DND-41 (cell line): ENCODE measurements around the gene MAL.

Experiments used
- ATAC-seq: fragments of 200-7000 bp; cut with Tn5 transposase; 3 replicates; pipeline ENCODE4 v1.9.1; 2021; ENCODE audit warnings: low read depth; ENCODE audit not compliant: insufficient read depth
- DNase-seq: peaks from one replicate; pipeline ENCODE4 v3.0.0-alpha.2; 2020
- H2AFZ ChIP-seq: 2 replicates; pipeline ENCODE4 v1.6.0; 2012; ENCODE audit warnings: low read depth, low read length
- H3K27ac ChIP-seq: 2 replicates; pipeline ENCODE4 v1.5.1; 2012; ENCODE audit warnings: low read length, inconsistent platforms
- H3K27me3 ChIP-seq: fragments of 200-600 bp; sonication (generic); 2 replicates; pipeline ENCODE4 v1.6.0; 2012; ENCODE audit warnings: low read length, mild to moderate bottlenecking, inconsistent platforms; ENCODE audit not compliant: insufficient read depth, poor library complexity
- H3K36me3 ChIP-seq: 2 replicates; pipeline ENCODE4 v1.5.1; 2012; ENCODE audit warnings: low read length, inconsistent platforms; ENCODE audit not compliant: insufficient read depth
- H3K4me1 ChIP-seq: 2 replicates; pipeline ENCODE4 v1.5.1; 2012; ENCODE audit warnings: mild to moderate bottlenecking, low read length; ENCODE audit not compliant: insufficient read depth
- H3K4me2 ChIP-seq: 2 replicates; pipeline ENCODE4 v1.6.0; 2012; ENCODE audit warnings: mild to moderate bottlenecking, moderate library complexity, low read length, inconsistent platforms; ENCODE audit not compliant: insufficient read depth
- H3K4me3 ChIP-seq, 2 experiments: fragments of 200-600 bp in 1 of 2; shearing (Covaris generic) in 1 of 2; 2 replicates each; pipeline ENCODE4 v1.5.1; 2012 to 2016; ENCODE audit warnings: inconsistent platforms in 2 of 2, low read length in 2 of 2, mild to moderate bottlenecking in 2 of 2, low read depth in 1 of 2, moderate library complexity in 1 of 2
- H3K79me2 ChIP-seq: 2 replicates; pipeline ENCODE4 v1.6.0; 2012; ENCODE audit warnings: low read length, inconsistent platforms; ENCODE audit not compliant: insufficient read depth
- H3K9ac ChIP-seq: 2 replicates; pipeline ENCODE4 v1.6.0; 2012; ENCODE audit warnings: low read depth, mild to moderate bottlenecking, inconsistent platforms, low read length, moderate library complexity
- H3K9me3 ChIP-seq: 2 replicates; pipeline ENCODE4 v1.5.1; 2012; ENCODE audit warnings: low read length, moderate library complexity, mild to moderate bottlenecking, inconsistent platforms; ENCODE audit not compliant: insufficient read depth, severe bottlenecking
- H4K20me1 ChIP-seq: 2 replicates; pipeline ENCODE4 v1.6.0; 2012; ENCODE audit warnings: low read length; ENCODE audit not compliant: insufficient read depth
- EZH2 ChIP-seq: IDR thresholded peaks from 3 replicates; pipeline ENCODE4 v1.6.1; 2012; ENCODE audit warnings: borderline replicate concordance, low read depth, mild to moderate bottlenecking, moderate library complexity, low read length, inconsistent platforms; ENCODE audit not compliant: severe bottlenecking
- TF ChIP-seq, protein P1 (sequence below): IDR thresholded peaks from 2 replicates; pipeline ENCODE4 v1.5.1; 2012; ENCODE audit warnings: borderline replicate concordance, low read length, moderate library complexity, mild to moderate bottlenecking; ENCODE audit not compliant: poor library complexity, severe bottlenecking; ENCODE audit errors: extremely low read depth

Gene MAL

DNA sequence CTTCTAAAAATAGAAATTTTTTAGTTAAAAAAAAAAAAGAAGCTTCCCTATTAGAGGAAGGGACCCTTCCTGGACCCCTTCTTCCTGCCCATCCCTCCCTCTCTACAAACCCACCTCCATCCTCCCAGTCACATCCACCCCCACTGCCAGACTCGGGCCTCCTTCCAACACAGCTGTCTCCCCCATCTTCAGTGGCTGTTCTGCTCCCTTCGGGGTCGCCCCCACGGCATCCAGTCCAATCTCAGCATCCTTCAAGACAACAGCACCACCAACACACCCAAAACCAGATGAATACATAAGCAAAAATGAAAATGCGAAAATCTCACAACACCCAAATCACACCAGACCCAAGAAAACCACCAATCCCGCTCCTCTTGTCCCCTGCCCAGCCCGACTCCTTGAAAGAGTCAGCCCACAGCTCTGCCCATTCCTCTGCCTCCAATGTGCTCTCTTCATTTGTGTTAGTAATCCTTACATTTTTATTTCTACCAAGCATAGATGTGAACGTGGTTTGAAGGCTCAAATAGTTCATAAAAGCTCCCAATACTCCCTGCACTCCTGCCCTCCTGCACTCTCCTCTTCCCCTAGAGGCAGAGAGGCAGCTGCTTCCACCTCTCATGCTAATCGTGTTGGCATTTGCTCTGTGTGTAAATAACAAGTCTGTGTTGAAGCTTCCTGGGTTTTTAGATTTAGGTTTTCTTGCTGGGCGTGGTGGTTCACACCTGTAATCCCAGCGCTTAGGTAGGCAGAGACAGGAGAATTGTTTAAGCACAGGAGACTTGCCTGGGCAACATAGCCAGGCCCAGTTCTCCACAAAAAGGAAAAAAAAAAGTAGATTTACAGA lies 37.0 kb downstream of the MAL start:
- no peaks in the 10 kb centered on the region for H4K20me1 ChIP-seq
- no peaks in the 10 kb centered on the region for H3K79me2 ChIP-seq
- H3K4me3 ChIP-seq: no peak overlapping the region
- H3K27ac ChIP-seq: peak overlapping the region; percentile 85
- H3K4me1 ChIP-seq: peaks cover 36% of the 10 kb centered on the region
- H2AFZ ChIP-seq: peak overlapping the region; percentile 45
- ATAC-seq: peak; percentile 59
- peak; percentile 38 for DNase-seq
- no peaks in the 10 kb centered on the region for H3K36me3 ChIP-seq
- TF ChIP-seq, protein P1, sequence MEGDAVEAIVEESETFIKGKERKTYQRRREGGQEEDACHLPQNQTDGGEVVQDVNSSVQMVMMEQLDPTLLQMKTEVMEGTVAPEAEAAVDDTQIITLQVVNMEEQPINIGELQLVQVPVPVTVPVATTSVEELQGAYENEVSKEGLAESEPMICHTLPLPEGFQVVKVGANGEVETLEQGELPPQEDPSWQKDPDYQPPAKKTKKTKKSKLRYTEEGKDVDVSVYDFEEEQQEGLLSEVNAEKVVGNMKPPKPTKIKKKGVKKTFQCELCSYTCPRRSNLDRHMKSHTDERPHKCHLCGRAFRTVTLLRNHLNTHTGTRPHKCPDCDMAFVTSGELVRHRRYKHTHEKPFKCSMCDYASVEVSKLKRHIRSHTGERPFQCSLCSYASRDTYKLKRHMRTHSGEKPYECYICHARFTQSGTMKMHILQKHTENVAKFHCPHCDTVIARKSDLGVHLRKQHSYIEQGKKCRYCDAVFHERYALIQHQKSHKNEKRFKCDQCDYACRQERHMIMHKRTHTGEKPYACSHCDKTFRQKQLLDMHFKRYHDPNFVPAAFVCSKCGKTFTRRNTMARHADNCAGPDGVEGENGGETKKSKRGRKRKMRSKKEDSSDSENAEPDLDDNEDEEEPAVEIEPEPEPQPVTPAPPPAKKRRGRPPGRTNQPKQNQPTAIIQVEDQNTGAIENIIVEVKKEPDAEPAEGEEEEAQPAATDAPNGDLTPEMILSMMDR: peak; percentile 28
- TF ChIP-seq EZH2: no peak
- H3K9me3 ChIP-seq: no peaks in the 10 kb centered on the region
- no peaks in the 10 kb centered on the region for H3K27me3 ChIP-seq
- peak overlapping the region; percentile 43 for H3K9ac ChIP-seq
- H3K4me2 ChIP-seq: no peak overlapping the region

DNA sequence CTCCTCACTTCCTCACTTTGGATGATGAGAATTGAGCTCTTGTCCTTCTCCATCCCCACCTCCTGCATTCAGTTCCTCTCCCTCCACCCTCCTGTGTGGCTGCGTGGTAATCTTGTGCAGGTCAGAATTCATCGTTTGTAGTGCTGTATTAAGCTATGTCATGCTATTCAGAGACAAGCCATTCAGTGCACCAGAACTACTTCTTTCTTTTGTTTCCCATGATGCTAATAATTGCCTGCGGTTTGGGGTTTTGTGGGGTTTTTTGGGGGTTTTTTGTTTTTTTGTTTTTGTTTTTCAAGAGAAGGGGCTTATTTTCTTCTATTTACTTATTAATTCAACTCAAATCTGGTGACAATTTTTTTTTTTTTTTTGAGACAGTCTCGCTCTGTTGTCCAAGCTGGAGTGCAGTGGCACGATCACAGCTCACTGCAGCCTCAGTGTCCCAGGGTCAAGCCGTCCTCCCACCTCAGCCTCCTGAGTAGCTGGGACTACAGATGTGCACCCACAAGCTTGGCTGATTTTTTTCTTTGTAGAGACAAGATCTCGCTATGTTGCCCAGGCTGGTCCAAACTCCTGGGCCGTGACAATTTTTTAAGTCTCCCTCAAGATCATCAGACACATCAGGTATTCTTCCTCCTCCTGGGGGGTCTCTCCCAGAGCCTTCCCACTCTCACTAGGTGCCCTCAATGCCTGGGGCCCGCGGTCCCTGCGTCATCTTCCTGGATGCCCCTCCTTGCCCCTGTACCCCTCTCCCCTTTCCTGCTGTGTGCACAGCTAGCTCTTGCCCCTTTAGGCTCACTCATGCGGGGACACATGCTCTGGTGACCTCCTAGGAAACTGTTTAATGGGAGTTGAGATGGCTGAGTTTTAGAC lies 37.8 kb downstream of the MAL start:
- peak overlapping the region; percentile 45; the same call in 1 of the 2 replicates for H2AFZ ChIP-seq
- peak overlapping the region; percentile 85 for H3K27ac ChIP-seq
- H3K79me2 ChIP-seq: no peaks in the 10 kb centered on the region
- ATAC-seq (peak; percentile 47; the same call in 2 of the 3 replicates), DNase-seq (peak; percentile 29)
- H3K9ac ChIP-seq: peak overlapping the region; percentile 43
- no peak overlapping the region for H3K4me2 ChIP-seq
- no peak overlapping the region for H3K4me3 ChIP-seq
- no peaks in the 10 kb centered on the region for H4K20me1 ChIP-seq
- H3K9me3 ChIP-seq: no peaks in the 10 kb centered on the region
- no peaks in the 10 kb centered on the region for H3K27me3 ChIP-seq
- no peaks in the 10 kb centered on the region for H3K36me3 ChIP-seq
- peaks cover 36% of the 10 kb centered on the region for H3K4me1 ChIP-seq
- TF ChIP-seq, protein P1: no peak
- TF ChIP-seq EZH2: no peak

DNA sequence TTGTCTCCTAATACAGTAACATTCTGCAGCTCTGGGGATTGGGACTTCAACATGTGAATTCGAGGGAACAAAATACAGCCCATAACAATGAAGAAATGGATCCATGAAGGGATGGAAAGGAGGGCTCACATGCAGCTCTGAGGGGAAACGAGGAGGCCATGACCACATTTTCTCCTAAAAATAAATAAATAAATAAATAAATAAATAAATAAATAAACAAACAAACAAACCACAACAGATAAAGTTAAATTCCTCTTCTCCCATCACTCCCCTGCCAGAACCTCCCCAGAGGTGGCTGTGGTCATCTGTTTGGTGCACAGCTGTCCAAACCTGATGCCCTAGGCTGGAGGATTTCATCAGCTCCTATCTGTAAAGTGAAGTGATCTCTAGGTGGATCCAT lies 42.7 kb downstream of the MAL start:
- Histone ChIP-seq H3K4me1 (peaks cover 22% of the 10 kb centered on the region), H3K4me2 (no peak overlapping the region), H3K9ac (no peak overlapping the region), H3K36me3 (no peaks in the 10 kb centered on the region), H3K4me3 (no peak overlapping the region), H3K79me2 (no peaks in the 10 kb centered on the region), H3K27ac (no peak overlapping the region), H3K9me3 (no peaks in the 10 kb centered on the region), H2AFZ (no peak overlapping the region), H3K27me3 (no peaks in the 10 kb centered on the region), H4K20me1 (no peaks in the 10 kb centered on the region)
- TF ChIP-seq, protein P1: no peak
- no peak for TF ChIP-seq EZH2
- DNase-seq (no peak), ATAC-seq (no peak)
